HEK293 (cell line): ENCODE data around the gene PAPSS2.

Experiments
- CTCF ChIA-PET: fragments of 350-600 bp; formaldehyde crosslinking; extraction: SDS; loops from one replicate; lab custom pipeline; 2021; ENCODE audit warnings: antibody characterized with exemption; lab: Yijun Ruan, JAX
- POLR2A ChIA-PET: fragments of 300-600 bp; formaldehyde crosslinking; extraction: SDS; loops from one replicate; lab custom pipeline; 2020; ENCODE audit warnings: antibody characterized with exemption, inconsistent platforms; lab: Yijun Ruan, JAX
- H3K27ac ChIP-seq: fragments of 200-500 bp; sonication (Bioruptor generic); 2 replicates; pipeline ENCODE4 v1.5.1; 2014; ENCODE audit warnings: low read depth, low read length, control low read depth, inconsistent platforms; ENCODE audit errors: extremely low read depth
- H3K36me3 ChIP-seq, 2 experiments: fragments of 200-500 bp in 1 of 2; sonication (Bioruptor generic) in 1 of 2; 1 replicate in 1 of 2; 2 replicates in 1 of 2; pipeline ENCODE4 v1.5.1; 2014 to 2017; ENCODE audit warnings: inconsistent platforms in 2 of 2, low read length in 2 of 2; ENCODE audit not compliant: control insufficient read depth in 2 of 2, insufficient read depth in 1 of 2
- H3K4me1 ChIP-seq: fragments of 200-500 bp; sonication (Bioruptor generic); 2 replicates; pipeline ENCODE4 v1.5.1; 2014; ENCODE audit warnings: mild to moderate bottlenecking, low read length, inconsistent platforms; ENCODE audit not compliant: control insufficient read depth, insufficient read depth
- H3K4me3 ChIP-seq: 2 replicates; pipeline ENCODE4 v1.5.1; 2011; ENCODE audit warnings: low read depth, mild to moderate bottlenecking, control low read depth, low read length, moderate library complexity
- H3K9me3 ChIP-seq: fragments of 200-500 bp; sonication (Bioruptor generic); 2 replicates; pipeline ENCODE4 v1.5.1; 2014; ENCODE audit warnings: low read depth, low read length, inconsistent platforms; ENCODE audit not compliant: control insufficient read depth, insufficient read depth
- AEBP2 ChIP-seq: fragments of 450-650 bp; formaldehyde crosslinking; IDR thresholded peaks from 2 replicates; pipeline ENCODE4 v1.5.1; 2016; ENCODE audit warnings: missing biosample characterization, missing genetic modification characterization, borderline replicate concordance
- HIC1 ChIP-seq: fragments of 450-650 bp; formaldehyde crosslinking; IDR thresholded peaks from 2 replicates; pipeline ENCODE4 v1.5.1; 2016; ENCODE audit warnings: missing biosample characterization, missing genetic modification characterization
- KLF8 ChIP-seq: fragments of 450-650 bp; formaldehyde crosslinking; IDR thresholded peaks from 2 replicates; pipeline ENCODE4 v1.5.1; 2016; ENCODE audit warnings: missing biosample characterization, missing genetic modification characterization
- MEIS1 ChIP-seq: sonication (generic); formaldehyde crosslinking; IDR thresholded peaks from 2 replicates; pipeline ENCODE4 v1.8.1; 2022; ENCODE audit warnings: missing genetic modification reagents, mild to moderate bottlenecking, borderline replicate concordance
- MYNN ChIP-seq: fragments of 450-650 bp; formaldehyde crosslinking; IDR thresholded peaks from 2 replicates; pipeline ENCODE4 v1.5.1; 2016; ENCODE audit warnings: missing biosample characterization, missing genetic modification characterization, borderline replicate concordance
- MZF1 ChIP-seq: fragments of 450-650 bp; formaldehyde crosslinking; IDR thresholded peaks from 2 replicates; pipeline ENCODE4 v1.5.1; 2017; ENCODE audit warnings: missing biosample characterization, missing genetic modification characterization, borderline replicate concordance
- REPIN1 ChIP-seq: fragments of 450-650 bp; formaldehyde crosslinking; IDR thresholded peaks from 2 replicates; pipeline ENCODE4 v1.5.1; 2017; ENCODE audit warnings: missing biosample characterization, missing genetic modification characterization, low read depth
- SALL2 ChIP-seq: fragments of 450-650 bp; formaldehyde crosslinking; IDR thresholded peaks from 2 replicates; pipeline ENCODE4 v1.5.0; 2017; ENCODE audit warnings: missing biosample characterization, mild to moderate bottlenecking, missing genetic modification characterization, borderline replicate concordance
- ZBTB17 ChIP-seq: fragments of 450-650 bp; formaldehyde crosslinking; IDR thresholded peaks from 2 replicates; pipeline ENCODE4 v1.5.1; 2016; ENCODE audit warnings: missing biosample characterization, missing genetic modification characterization
- ZNF148 ChIP-seq: fragments of 450-650 bp; formaldehyde crosslinking; IDR thresholded peaks from 2 replicates; pipeline ENCODE4 v1.5.0; 2017; ENCODE audit warnings: missing biosample characterization, missing genetic modification characterization, borderline replicate concordance
- ZNF280C ChIP-seq: fragments of 450-650 bp; formaldehyde crosslinking; IDR thresholded peaks from 2 replicates; pipeline ENCODE4 v1.5.1; 2016; ENCODE audit warnings: missing biosample characterization, missing genetic modification characterization
- ZNF558 ChIP-seq: fragments of 450-650 bp; formaldehyde crosslinking; IDR thresholded peaks from 2 replicates; pipeline ENCODE4 v1.5.1; 2016; ENCODE audit warnings: missing biosample characterization, missing genetic modification characterization
- ZNF670 ChIP-seq: fragments of 450-650 bp; formaldehyde crosslinking; IDR thresholded peaks from 2 replicates; pipeline ENCODE4 v1.5.1; 2016; ENCODE audit warnings: missing biosample characterization, missing genetic modification characterization, low read depth

The PAPSS2 gene

GRCh38 chr10:87670586-87670985, 10.9 kb downstream of the PAPSS2 start:
- H3K4me3 ChIP-seq, result no peak overlapping the region
- POLR2A ChIA-PET, result no interaction called here
- TF ChIP-seq SALL2 (no peak), MYNN (tag by site-specific recombination) (no peak), MEIS1 (CRISPR knock-in tag) (no peak), ZNF280C (no peak), MZF1 (tag by site-specific recombination) (no peak)
- TF ChIP-seq, all 188 proteins: peak for 0

GRCh38 chr10:87671139-87671815, 11.6 kb downstream of the PAPSS2 start:
- Histone ChIP-seq H3K4me3 (no peak overlapping the region), H3K9me3 (no peaks in the 10 kb centered on the region), H3K36me3 (peaks cover 0 to 4% of the 10 kb centered on the region in 2 experiments; a peak in 1 of 3 replicates), H3K27ac (no peak overlapping the region), H3K4me1 (peaks cover 25% of the 10 kb centered on the region)
- POLR2A ChIA-PET, result no interaction called here
- no peak for TF ChIP-seq ZNF148
- peak; percentile 58; the same call in 1 of the 2 replicates for TF ChIP-seq ZBTB17 (tag by site-specific recombination)
- CTCF ChIA-PET, result no interaction called here

More at GRCh38 chr10:87670586-87670985, 10.9 kb downstream of the PAPSS2 start:
- H3K36me3 ChIP-seq, result peaks cover 0 to 5% of the 10 kb centered on the region in 2 experiments; a peak in 2 of 3 replicates
- no peaks in the 10 kb centered on the region for H3K9me3 ChIP-seq
- no peak overlapping the region for H3K27ac ChIP-seq
- H3K4me1 ChIP-seq, result peaks cover 19% of the 10 kb centered on the region
- CTCF ChIA-PET, result no interaction called here

GRCh38 chr10:87672551-87672950, 12.9 kb downstream of the PAPSS2 start:
- ChIA-PET POLR2A (interaction anchor here (0.6 kb wide), 1 partner anchor 97 kb away, joined by 3 read pairs; no protein-coding TSS in a partner anchor), CTCF (interaction anchor here (0.9 kb wide), 1 partner anchor 10 kb away, joined by 3 read pairs; no protein-coding TSS in a partner anchor)
- Histone ChIP-seq H3K4me3 (no peak overlapping the region), H3K9me3 (no peaks in the 10 kb centered on the region), H3K36me3 (no peaks in the 10 kb centered on the region), H3K4me1 (peaks cover 25% of the 10 kb centered on the region), H3K27ac (no peak overlapping the region)
- no peak for TF ChIP-seq AEBP2 (tag by site-specific recombination)
- TF ChIP-seq HIC1, result no peak
- TF ChIP-seq ZNF670, result no peak
- no peak for TF ChIP-seq REPIN1
- TF ChIP-seq ZNF558 (tag by site-specific recombination), result no peak
- no peak for TF ChIP-seq KLF8
